Medulla oblongata (tissue), 1 donor: ENCODE data around the gene ITIH6.
"Not testable (repeated sequence)": the region's sequence is repeated elsewhere in the genome, so short reads cannot be mapped to it uniquely, and the experiment has no call there.

Experiments
- DNase-seq: peaks from one replicate; pipeline ENCODE4 v3.0.0-alpha.2; 2015; ENCODE audit errors: extremely low spot score

Gene ITIH6

GRCh38 chrX:54808109-54808604, 10.1 kb upstream of the ITIH6 start:
- peak; percentile 76 for DNase-seq

DNA sequence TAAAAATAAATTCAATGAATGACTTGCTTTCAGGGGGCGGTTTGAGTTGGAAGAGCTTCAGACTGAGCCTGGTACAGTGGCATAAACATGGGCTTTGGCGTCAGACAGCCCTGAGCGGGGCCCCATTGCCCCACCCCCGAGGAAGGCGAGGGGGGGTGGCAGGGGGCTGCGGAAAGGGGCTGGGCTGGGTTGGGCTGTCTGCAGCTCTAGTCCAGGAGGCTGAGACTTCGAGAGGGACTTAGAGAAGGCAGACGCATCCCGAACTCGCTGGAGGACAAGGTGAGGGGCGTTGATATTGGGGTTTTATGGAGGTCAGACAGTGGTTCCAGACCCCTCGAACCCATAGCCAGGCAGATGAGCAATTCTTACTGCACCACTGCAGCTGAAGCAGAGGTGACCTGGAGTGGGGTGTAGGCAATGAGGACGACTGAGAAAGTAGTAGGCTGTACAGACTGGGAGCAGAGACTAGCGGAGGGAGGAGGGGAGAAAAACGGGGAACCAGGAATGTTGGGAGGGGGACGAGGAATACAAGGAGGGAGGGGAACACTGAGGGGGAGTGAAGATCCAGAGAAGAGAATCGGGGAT, 9.6 kb upstream of the ITIH6 start, which contains the start of gene MAGED2:
Gene MAGED2 (plus strand): TSS at position 222 of the 585 bp plus-strand sequence. CDS start 1,587 bp downstream, outside the sequence.
- DNase-seq: peak; percentile 38

DNA sequence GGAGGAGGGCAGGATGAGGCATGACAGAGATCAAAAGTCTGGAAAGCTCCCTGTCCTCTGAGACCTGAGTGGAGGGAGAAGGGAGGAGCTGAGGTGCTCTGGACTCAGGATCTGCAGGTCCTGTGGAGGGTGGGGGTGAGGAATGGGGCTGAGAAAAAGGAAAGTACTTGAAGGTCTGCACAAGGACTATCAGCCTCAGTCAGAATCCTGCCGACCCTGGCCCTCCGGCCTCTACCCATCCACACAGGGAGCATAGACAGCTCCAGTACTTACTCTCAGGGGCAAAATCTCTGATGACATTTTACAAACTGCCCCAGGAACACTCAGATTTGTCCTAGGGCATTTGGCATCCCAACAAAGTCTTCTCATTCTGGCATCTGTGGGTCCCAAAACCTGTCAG, 991 bp upstream of the ITIH6 start:
- no peak for DNase-seq

GRCh38 chrX:54794795-54795194, 3.3 kb downstream of the ITIH6 start:
- no peak for DNase-seq

GRCh38 chrX:54794028-54794427, 4.0 kb downstream of the ITIH6 start:
- no peak for DNase-seq

DNA sequence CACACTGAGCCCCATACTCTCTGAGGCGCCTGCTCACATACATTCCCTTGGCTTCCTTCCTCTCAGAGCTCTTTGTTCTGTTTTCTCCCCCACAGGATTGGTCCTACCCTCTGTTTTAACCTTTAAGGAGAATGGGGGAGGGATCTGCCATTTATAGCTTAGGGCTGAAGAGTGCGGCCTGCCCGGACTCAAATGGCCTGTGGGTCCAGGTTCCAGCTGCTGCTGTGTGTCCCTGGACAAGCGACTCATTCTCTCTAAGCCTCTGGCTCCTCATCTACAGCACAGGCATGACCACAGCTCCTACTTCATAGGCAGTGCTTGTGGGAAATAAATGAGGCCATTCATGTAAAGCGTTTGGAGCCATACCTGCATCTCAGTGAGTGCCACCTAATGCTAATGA, 8.7 kb downstream of the ITIH6 start:
- DNase-seq: not testable (repeated sequence)

- DNase-seq: no peak
These were observed 9.6 kb downstream of the ITIH6 start for GRCh38 chrX:54788446-54788845.

DNA sequence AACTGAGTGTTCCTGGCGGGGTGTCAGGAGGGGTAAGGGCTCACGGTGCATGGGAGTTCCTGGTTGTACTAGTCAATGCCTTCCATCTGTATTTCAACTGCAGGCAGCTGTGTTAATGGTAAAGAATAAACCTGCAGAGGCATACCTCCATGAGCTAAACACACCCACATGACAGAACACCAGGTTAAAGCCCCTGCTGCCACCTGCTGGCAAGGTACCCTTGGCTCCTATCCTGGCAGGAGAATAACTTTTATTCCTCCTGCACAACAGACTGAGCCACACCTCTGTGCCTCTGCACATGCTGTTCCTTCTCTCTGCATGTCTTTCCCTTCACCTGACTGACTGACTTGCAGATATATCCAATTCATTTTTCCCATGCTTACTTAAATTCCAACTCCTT, 11.1 kb downstream of the ITIH6 start:
- no peak for DNase-seq

GRCh38 chrX:54785901-54786300, 12.2 kb downstream of the ITIH6 start:
- DNase-seq: no peak

- no peak for DNase-seq
These were observed 20.9 kb downstream of the ITIH6 start for GRCh38 chrX:54776987-54777672.

GRCh38 chrX:54776061-54776460, 22.0 kb downstream of the ITIH6 start:
- no peak for DNase-seq

GRCh38 chrX:54774391-54775094, 23.5 kb downstream of the ITIH6 start:
- not testable (repeated sequence) for DNase-seq

GRCh38 chrX:54758114-54759055, 39.7 kb downstream of the ITIH6 start:
- DNase-seq: no peak

- no peak for DNase-seq
These were observed 43.2 kb downstream of the ITIH6 start for GRCh38 chrX:54754854-54755253.

DNA sequence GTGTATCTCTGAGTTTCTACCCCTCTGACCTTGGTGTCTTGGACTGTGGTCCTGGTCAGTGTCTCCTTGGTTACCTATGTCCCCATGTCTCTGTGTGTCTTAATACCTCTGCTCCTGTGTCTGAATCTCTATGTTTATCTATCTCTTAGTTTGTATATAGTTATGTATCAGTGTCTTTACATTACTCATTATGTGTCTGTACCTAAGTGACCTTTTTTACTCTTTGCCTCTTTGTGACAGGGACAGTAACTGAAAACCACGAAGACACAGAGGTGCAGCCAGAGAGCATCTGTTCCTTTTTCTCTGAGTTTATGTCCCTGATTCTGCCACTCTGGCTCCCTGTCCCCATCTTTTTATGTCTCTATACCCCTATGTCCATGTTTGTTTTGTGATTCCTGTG, 49.4 kb downstream of the ITIH6 start:
- no peak for DNase-seq

DNA sequence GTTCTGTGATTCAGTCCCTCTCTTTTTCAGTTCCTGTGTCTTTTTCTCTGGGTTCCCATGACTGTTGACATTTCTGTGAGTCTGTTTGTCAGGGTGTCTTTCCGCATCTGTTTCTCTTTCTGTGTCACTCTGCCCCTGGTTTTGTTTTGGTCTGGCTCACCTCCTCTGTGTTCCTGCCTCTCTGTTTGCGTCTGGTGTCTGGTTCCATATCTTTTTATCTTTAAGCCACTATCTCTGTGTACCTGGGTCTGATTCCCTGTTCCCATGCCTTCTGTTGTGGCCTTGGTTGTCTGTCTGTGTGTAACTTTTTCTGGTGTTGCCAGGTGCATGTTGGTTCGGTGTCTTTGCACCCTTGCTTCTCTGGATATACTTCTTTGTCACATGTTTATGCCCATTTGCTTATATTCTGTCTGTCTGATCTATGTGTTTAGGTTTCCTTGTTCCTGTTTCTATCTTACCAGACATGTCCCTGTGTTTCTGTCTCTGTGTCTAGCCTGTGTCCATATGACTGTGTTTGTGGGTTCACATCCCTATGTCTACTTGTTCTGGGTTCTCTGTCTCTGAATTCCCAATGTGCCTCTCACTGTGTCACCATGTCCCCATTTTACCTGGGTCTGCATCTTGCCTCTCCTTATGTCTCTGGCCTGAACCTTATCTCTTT, 50.2 kb downstream of the ITIH6 start:
- DNase-seq: no peak

GRCh38 chrX:54746928-54747327, 51.1 kb downstream of the ITIH6 start:
- DNase-seq: no peak

DNA sequence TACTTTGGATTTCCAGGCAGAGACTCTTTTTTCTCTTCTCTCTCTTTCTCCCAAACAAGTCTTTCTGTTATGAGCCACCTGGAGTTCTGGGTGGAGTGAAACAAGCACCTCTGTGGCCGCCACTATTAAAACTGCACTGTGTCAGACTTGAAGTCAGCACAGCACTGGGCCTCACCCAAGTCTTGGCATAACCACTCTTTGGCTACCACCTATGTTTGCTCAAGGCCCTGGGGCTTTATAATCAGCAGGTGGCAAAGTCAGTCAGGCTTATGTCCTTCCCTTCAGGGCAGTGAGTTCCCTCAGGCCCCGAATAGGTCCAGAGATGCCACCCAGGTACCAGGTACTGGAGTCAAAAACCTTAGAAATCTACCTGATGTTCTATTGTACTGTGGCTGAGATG, 52.4 kb downstream of the ITIH6 start:
- DNase-seq: no peak

DNA sequence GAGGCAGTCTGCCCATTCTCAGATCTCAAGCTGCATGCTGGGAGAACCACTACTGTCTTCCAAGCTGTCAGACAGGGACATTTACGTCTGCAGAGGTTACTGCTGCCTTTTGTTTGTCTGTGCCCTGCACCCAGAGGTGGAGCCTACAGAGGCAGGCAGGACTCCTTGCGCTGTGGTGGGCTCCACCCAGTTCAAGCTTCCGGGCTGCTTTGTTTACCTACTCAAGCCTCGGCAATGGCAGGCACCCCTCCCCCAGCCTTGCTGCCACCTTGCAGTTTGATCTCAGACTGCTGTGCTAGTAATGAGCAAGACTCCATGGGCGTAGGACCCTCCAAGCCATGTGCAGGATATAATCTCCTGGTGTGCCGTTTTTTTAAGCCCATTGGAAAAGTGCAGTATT, 59.5 kb downstream of the ITIH6 start:
- DNase-seq: not testable (repeated sequence)

GRCh38 chrX:54736298-54736942, 61.6 kb downstream of the ITIH6 start:
- not testable (repeated sequence) for DNase-seq

DNA sequence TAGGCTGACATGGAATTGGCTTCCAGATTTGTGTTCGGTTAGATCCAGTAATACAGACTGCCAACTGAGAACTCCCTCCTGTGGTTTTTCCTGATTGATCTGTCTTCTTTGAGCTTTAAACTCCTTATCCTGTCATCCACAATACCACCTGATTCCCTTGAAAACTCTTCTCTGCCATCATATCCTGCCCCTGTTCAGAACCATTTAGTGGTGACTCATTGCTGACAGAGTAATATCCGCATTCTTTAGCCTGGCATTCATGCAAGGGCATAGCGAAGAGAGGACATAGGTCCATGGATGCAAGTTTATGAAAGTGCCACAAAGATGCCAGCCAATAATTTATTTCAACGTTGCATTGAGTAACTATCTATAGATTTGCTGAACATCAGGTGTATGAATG, 76.6 kb downstream of the ITIH6 start:
- DNase-seq: no peak
